Midbrain (tissue), 1 donor: ENCODE measurements around the gene TRAF3IP1.
"Not testable (repeated sequence)": the region's sequence is repeated elsewhere in the genome, so short reads cannot be mapped to it uniquely, and the experiment has no call there.

Experiments
- DNase-seq: peaks from one replicate; lab custom pipeline; 2025; lab: John Stamatoyannopoulos, UW

Gene TRAF3IP1

GRCh38 chr2:238308177-238308576 is 12.1 kb upstream of the TRAF3IP1 start:
- DNase-seq, result no peak

- not testable (repeated sequence) for DNase-seq
Observed at GRCh38 chr2:238310721-238311120, 9.6 kb upstream of the TRAF3IP1 start.

GRCh38 chr2:238313289-238313990 is 6.9 kb upstream of the TRAF3IP1 start:
- no peak for DNase-seq

- DNase-seq, result no peak
Observed at GRCh38 chr2:238313991-238314350, 6.3 kb upstream of the TRAF3IP1 start.

DNA sequence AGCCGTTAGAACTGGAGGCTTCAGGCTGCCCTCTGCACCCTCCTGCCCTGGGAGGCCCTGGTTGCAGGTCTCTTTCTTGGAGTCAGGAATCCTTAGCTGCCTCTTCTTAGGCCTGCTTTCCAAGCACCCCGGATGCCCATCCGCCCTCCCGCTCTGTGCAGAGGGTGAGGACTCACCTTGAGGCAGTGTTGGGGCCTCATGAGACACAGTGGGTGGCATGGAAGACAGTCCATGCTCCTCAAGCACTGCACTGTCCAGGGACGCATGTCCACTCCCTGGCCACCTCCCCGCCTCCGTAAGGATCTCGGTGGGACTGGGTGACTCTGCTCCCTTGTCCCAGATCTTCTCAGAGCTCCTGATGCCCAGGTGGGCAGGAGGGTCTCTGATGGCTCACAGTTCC is 5.7 kb upstream of the TRAF3IP1 start:
- no peak for DNase-seq

GRCh38 chr2:238315031-238315595 is 5.2 kb upstream of the TRAF3IP1 start:
- no peak for DNase-seq

DNA sequence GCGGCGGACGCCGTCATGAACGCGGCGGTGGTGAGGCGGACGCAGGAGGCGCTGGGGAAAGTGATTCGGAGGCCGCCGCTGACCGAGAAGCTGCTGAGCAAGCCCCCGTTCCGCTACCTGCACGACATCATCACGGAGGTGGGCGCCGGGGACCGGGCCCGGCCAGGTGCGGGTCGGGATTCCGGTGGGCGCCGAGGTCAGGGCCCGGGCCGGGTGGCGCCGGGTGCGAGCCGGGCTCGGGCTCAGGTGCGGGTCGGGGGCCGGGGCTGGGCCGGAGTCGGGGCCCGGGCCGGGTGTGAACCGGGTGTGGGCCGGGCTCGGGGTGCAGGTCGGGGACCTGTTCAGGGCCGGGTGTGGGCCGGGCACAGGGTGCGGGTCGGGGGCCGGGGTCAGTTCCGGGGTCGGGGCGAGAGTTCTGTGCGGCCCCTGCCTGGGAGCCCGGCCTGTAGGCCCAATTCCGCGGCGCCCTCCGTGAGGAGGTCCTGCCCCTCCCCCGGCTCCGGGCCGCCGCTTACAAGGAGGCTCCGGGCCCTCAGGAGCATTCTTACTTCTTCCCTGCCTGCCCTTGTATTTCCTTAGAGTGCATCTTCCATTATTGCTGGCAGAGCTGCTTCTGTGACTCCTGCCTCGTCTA is 447 bp downstream of the TRAF3IP1 start:
- no peak for DNase-seq

- no peak for DNase-seq
Observed at GRCh38 chr2:238321467-238321866, 1.1 kb downstream of the TRAF3IP1 start.

DNA sequence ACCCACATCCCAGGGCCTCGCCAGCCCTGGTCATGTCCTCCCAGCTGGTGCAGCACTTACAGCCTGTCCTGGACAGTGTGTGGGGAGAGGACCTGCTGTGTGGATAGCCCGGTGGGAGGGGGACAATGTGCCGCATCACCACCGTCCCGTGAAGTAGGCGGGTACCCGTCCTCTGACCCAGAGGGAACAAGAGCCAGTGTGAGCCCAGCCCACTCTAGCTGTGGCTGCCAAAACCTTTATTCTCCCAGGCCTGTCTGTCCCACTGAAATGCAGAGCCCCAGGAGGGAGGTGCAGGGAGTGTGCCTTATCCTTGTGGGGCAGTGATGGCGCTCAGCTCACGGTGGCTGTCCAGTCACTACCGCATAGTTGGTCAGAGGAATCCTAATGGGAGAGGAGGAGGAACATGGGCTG is 1.7 kb downstream of the TRAF3IP1 start:
- DNase-seq, result no peak

GRCh38 chr2:238324248-238324647 is 3.9 kb downstream of the TRAF3IP1 start:
- not testable (repeated sequence) for DNase-seq

GRCh38 chr2:238325694-238326093 is 5.4 kb downstream of the TRAF3IP1 start:
- DNase-seq, result no peak

- no peak for DNase-seq
Observed at GRCh38 chr2:238326801-238327365, 6.6 kb downstream of the TRAF3IP1 start.

GRCh38 chr2:238327751-238328150 is 7.4 kb downstream of the TRAF3IP1 start:
- no peak for DNase-seq

DNA sequence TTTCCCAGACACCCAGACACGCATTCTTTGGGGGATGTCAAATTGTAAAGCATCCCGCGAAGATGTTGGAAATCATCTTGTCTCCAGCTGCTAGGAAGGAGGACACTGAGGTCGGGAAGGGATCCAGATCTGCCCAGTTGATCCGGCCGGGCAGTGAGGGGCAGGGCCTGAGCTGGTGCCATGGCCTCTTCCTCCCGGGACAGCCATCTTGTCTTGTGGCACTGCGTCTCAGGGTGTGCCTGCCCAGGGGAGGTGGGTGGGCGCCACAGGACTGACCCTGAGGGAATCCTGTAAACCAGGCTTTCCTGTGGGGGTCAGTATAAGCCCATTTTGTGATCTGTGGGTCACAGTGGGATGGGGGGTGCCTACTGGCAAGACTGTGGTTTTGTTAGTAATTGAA is 10.1 kb downstream of the TRAF3IP1 start:
- DNase-seq, result no peak

GRCh38 chr2:238331916-238332315 is 11.6 kb downstream of the TRAF3IP1 start:
- no peak for DNase-seq

DNA sequence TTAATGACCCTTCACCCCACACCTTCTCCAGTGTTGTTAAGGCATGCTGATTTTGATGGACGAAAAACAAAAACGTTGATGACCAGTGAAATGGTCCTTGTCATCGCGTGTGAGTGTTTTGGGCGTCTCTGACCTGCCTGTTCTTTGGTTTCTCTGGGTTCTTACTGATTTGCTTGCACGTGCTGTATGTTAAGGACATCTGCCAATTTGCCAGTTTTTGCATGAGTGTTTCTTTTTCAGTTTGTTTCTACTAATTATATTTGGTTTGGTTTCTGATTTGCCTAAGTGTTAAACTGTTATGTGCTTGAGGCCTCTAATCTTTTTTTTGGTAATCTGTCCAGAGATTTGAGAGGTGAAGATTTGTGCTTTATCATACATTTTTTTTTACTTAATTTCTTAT is 14.6 kb downstream of the TRAF3IP1 start:
- no peak for DNase-seq

DNA sequence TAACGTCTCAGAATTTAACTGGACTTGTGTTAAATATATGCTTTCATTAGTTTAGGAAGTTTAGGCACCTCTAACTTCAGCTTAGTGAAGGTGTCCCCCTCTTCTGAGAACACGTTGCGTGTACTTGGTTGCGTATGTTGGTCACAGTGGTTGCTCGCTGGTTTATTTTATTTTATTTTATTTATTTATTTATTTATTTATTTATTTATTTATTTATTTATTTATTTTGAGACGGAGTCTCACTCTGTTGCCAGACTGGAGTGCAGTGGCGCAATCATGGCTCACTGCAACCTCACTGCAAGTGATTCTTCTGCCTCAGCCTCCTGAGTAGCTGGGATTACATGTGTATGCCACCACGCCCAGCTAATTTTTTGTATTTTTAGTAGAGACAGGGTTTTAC is 15.3 kb downstream of the TRAF3IP1 start:
- DNase-seq, result not testable (repeated sequence)

DNA sequence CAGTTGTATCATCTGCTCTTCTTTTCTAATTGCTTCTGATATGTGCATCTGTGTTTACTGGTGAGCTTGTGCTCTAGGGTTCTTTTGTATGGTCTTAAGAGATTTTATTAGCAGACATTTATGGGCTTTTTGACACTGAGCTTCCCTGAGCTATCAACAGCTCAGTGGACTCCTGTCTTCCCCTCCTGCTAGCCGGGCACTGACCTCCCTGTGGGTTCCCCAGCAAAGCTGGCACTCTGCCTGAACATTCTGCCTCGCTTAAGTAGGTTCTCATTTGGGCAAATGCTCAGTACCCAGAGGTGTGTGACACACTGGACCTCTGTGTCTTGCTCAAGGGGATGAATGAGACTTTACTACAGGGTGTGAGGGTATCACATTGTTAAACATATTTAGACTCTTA is 15.8 kb downstream of the TRAF3IP1 start:
- DNase-seq, result no peak

GRCh38 chr2:238336793-238337444 is 16.6 kb downstream of the TRAF3IP1 start:
- no peak for DNase-seq

GRCh38 chr2:238337846-238338245 is 17.5 kb downstream of the TRAF3IP1 start:
- DNase-seq, result no peak

DNA sequence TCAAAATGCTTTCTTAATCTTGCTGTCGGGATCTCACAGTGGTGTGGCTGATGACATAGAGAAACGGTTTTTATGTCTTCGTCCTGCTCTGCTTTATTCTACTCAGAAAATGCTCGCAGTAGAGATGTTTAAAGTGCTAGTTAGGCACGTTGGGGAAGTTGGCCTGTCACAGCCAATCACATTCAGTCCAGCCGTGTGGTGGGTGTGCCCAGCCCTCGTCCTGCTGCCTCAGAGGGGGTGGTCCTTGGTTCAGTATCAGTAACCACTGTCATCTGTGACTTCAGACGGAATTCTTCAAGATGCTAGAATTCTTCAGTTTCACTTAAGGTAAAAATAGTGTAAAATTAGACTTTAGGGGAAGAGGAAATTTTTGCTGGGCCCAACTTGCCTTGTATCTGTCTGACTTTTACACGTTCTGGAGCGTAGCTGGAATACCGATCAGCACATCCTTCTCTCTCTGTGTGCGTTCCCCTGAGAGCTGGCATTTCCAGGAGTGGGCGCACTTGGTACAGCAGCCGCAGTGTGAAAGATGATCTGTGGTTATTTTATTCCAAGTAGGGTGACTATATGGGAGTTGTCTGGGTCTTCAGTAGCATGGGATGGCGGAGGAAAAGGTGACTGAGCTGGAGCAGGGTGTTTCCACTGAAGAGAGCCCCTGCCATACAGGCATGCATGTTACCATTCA is 18.5 kb downstream of the TRAF3IP1 start:
- DNase-seq, result no peak

DNA sequence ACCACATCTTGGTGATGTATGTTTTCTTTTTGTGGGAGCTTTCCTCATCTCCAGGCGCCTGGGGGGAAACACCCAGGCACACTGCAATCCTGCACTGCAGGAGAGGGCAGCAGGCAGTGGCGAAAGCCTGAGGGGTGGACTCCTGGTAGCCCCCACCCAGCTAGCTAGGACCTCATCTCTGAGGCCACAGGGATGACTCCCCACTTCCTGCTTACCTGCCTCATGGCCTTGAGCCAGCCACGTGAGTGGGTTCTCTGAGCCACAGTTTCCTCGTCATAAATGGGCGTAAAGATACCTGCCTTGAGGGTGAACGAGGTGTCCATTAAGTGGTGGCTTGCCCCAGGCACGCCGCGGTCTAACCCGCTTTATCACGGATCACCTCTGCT is 19.1 kb downstream of the TRAF3IP1 start:
- DNase-seq, result no peak
